Measurements from ENCODE around the gene ADGRV1.

The ADGRV1 gene

DNA sequence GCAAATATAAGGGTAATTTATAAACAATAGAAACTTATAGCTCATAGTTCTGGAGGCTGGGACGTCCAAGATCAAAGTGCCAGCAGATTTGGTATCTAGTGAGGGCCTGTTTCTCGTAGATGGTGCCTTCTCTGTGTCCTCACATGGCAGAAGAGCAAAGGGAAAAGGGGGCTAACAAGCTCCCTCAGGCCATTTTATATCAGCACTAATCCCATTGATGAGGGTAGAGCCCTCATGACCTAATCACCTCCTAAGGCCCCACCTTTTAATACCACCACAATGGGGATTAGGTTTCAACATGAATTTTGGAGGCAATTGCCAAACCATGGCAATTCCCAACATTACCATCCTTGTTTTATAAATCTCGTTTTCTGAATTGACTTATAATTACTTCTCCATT lies 564.7 kb downstream of the ADGRV1 start:
- Histone ChIP-seq H3K9me3 (ENCODE audit: control insufficient read depth, insufficient read depth, low read length) (no peaks in the 10 kb centered on the region), H3K27ac (ENCODE audit: low read depth, low read length) (no peak overlapping the region), H3K27me3 (ENCODE audit: control insufficient read depth, low read length) (0 out of 2 replicates have a peak, but pooled peaks cover 2% of the 10 kb centered on the region), H4K20me1 (ENCODE audit: control insufficient read depth, insufficient read depth, low read depth, low read length) (no peaks in the 10 kb centered on the region), H3K9me2 (replicated peaks; ENCODE audit: control insufficient read depth, low read length) (no peaks in the 10 kb centered on the region), H3K4me2 (ENCODE audit: low read length) (no peak overlapping the region), H3K36me3 (ENCODE audit: control insufficient read depth, low read length) (no peaks in the 10 kb centered on the region), H3K4me3 (ENCODE audit: low read length) (no peak overlapping the region), H3K79me2 (ENCODE audit: control insufficient read depth, low read length) (no peaks in the 10 kb centered on the region), H3F3A (ENCODE audit: control insufficient read depth, insufficient read depth) (no peaks in the 10 kb centered on the region), H3K4me1 (ENCODE audit: control insufficient read depth, low read length) (no peaks in the 10 kb centered on the region)
- TF ChIP-seq, protein P1, sequence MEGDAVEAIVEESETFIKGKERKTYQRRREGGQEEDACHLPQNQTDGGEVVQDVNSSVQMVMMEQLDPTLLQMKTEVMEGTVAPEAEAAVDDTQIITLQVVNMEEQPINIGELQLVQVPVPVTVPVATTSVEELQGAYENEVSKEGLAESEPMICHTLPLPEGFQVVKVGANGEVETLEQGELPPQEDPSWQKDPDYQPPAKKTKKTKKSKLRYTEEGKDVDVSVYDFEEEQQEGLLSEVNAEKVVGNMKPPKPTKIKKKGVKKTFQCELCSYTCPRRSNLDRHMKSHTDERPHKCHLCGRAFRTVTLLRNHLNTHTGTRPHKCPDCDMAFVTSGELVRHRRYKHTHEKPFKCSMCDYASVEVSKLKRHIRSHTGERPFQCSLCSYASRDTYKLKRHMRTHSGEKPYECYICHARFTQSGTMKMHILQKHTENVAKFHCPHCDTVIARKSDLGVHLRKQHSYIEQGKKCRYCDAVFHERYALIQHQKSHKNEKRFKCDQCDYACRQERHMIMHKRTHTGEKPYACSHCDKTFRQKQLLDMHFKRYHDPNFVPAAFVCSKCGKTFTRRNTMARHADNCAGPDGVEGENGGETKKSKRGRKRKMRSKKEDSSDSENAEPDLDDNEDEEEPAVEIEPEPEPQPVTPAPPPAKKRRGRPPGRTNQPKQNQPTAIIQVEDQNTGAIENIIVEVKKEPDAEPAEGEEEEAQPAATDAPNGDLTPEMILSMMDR (IDR thresholded peaks at IDR 0.05; ENCODE audit: low read depth, low read length, poor library complexity, severe bottlenecking): no peak
- TF ChIP-seq EZH2phosphoT487 (IDR thresholded peaks at IDR 0.05; ENCODE audit: borderline replicate concordance, low read length): no peak

DNA sequence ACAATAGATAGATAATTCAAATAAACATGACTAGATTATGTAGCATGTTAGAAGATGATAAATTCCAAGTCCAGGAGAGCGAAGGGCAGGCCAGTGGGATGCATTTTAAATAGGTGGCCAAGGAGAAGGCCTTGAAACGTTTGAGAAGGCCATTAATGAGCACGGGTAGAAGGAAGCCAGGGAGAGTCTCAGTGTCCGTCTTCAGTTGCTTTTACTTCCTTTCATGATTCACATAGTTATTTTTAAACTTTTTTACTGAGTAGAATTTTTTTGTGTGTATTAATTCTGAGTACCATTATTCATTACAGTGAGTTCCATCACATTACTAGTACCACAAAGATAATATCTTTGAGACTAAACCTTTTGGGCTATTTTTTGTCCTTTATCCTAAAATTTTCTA lies 565.3 kb downstream of the ADGRV1 start:
- Histone ChIP-seq H3K27ac (ENCODE audit: low read depth, low read length) (no peak overlapping the region), H3K27me3 (ENCODE audit: control insufficient read depth, low read length) (0 out of 2 replicates have a peak, but pooled peaks cover 2% of the 10 kb centered on the region), H3K4me2 (ENCODE audit: low read length) (no peak overlapping the region)

DNA sequence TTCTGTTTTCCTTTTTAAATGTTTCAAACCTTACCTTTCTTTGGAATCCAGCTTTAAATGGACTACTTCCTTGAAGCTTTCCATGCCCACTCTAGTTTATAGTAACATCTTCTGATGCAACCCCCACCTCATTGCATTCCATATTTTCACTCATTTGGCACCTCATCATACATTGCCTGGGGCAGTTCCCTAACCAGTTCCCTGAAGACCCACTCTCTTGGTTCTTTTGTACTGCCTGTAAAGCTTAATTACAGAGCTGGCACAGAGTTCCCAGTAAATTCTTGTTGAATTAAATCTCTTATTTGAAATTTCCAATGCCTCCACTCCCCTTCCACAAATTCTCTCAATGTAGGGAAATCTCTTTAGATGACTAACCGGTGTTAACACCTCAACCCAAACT lies 567.3 kb downstream of the ADGRV1 start:
- no peaks in the 10 kb centered on the region for H3K9me3 ChIP-seq (ENCODE audit: control insufficient read depth, insufficient read depth, low read length)
- no peak overlapping the region for H3K27ac ChIP-seq (ENCODE audit: low read depth, low read length)
- H3K4me3 ChIP-seq (ENCODE audit: low read length): no peak overlapping the region
- H3K27me3 ChIP-seq (ENCODE audit: control insufficient read depth, low read length): 0 out of 2 replicates have a peak, but pooled peaks cover 2% of the 10 kb centered on the region
- H4K20me1 ChIP-seq (ENCODE audit: control insufficient read depth, insufficient read depth, low read depth, low read length): no peaks in the 10 kb centered on the region
- no peaks in the 10 kb centered on the region for H3K79me2 ChIP-seq (ENCODE audit: control insufficient read depth, low read length)
- no peaks in the 10 kb centered on the region for H3K9me2 ChIP-seq (replicated peaks; ENCODE audit: control insufficient read depth, low read length)
- H3F3A ChIP-seq (ENCODE audit: control insufficient read depth, insufficient read depth): no peaks in the 10 kb centered on the region
- H3K4me2 ChIP-seq (ENCODE audit: low read length): no peak overlapping the region
- no peaks in the 10 kb centered on the region for H3K4me1 ChIP-seq (ENCODE audit: control insufficient read depth, low read length)
- TF ChIP-seq EZH2phosphoT487 (IDR thresholded peaks at IDR 0.05; ENCODE audit: borderline replicate concordance, low read length): no peak
- TF ChIP-seq, protein P1 (IDR thresholded peaks at IDR 0.05; ENCODE audit: low read depth, low read length, poor library complexity, severe bottlenecking): no peak
- H3K36me3 ChIP-seq (ENCODE audit: control insufficient read depth, low read length): no peaks in the 10 kb centered on the region

More for the DNA sequence above, 565.3 kb downstream of the ADGRV1 start:
- Histone ChIP-seq H3K4me1 (ENCODE audit: control insufficient read depth, low read length) (no peaks in the 10 kb centered on the region), H4K20me1 (ENCODE audit: control insufficient read depth, insufficient read depth, low read depth, low read length) (no peaks in the 10 kb centered on the region), H3K4me3 (ENCODE audit: low read length) (no peak overlapping the region), H3K9me3 (ENCODE audit: control insufficient read depth, insufficient read depth, low read length) (no peaks in the 10 kb centered on the region), H3F3A (ENCODE audit: control insufficient read depth, insufficient read depth) (no peaks in the 10 kb centered on the region), H3K9me2 (replicated peaks; ENCODE audit: control insufficient read depth, low read length) (no peaks in the 10 kb centered on the region), H3K79me2 (ENCODE audit: control insufficient read depth, low read length) (no peaks in the 10 kb centered on the region), H3K36me3 (ENCODE audit: control insufficient read depth, low read length) (no peaks in the 10 kb centered on the region)
- TF ChIP-seq, protein P1 (IDR thresholded peaks at IDR 0.05; ENCODE audit: low read depth, low read length, poor library complexity, severe bottlenecking): no peak
- no peak for TF ChIP-seq EZH2phosphoT487 (IDR thresholded peaks at IDR 0.05; ENCODE audit: borderline replicate concordance, low read length)

All from DOHH2 (cell line).